Activated naive CD4-positive, alpha-beta T cell treated with anti-CD3 and anti-CD28 coated beads, Interleukin-2, amount 50 U/mL, for 72 hours (primary cell): Measurements from ENCODE around the gene MRNIP. TPM values are rescaled to one million over a fixed set of nuclear protein-coding genes. Genes with fewer than 3 reads are reported as not detected.

Experiments
- ATAC-seq, 2 donors: fragments of 150-1000 bp; cut with Tn5 transposase; 2 replicates each; pipeline ENCODE4 v1.10.0; 2021; ENCODE audit warnings: mild to moderate bottlenecking in 2 of 2, moderate library complexity in 2 of 2
- DNase-seq, 2 donors: peaks; one replicate each; pipeline ENCODE4 v3.0.0; 2021 to 2022; ENCODE audit warnings: low spot score in 2 of 2
- H3K27ac Mint-ChIP-seq, 2 donors: one replicate each; pipeline ENCODE4 v1.8.0; 2022; ENCODE audit warnings: mild to moderate bottlenecking in 2 of 2, mixed read lengths in 2 of 2
- H3K36me3 Mint-ChIP-seq, 2 donors: one replicate each; pipeline ENCODE4 v1.8.0; 2022; ENCODE audit warnings: mixed read lengths in 2 of 2
- H3K9me3 Mint-ChIP-seq, 2 donors: one replicate each; pipeline ENCODE4 v1.8.0; 2022; ENCODE audit warnings: mixed read lengths in 2 of 2
- total RNA-seq, 2 donors: library from RNA; stranded (reverse); gene quantifications; one replicate each; pipeline ENCODE4 v1.2.3, GENCODE V29; 2022

MRNIP gene
- total RNA-seq, 2 donors from 2014 or later: 15.0 to 25.1 TPM

GRCh38 chr5:179893076-179893957, 34.7 kb upstream of the MRNIP start:
- H3K27ac Mint-ChIP-seq: peak overlapping the region in 1 of 2 donors; percentile 29
- no peaks in the 10 kb centered on the region for H3K9me3 Mint-ChIP-seq
- H3K36me3 Mint-ChIP-seq: peaks cover 12 to 19% of the 10 kb centered on the region in 2 donors
- ATAC-seq: no peak
- DNase-seq: no peak

GRCh38 chr5:179892255-179892654, 33.6 kb upstream of the MRNIP start:
- H3K9me3 Mint-ChIP-seq: no peaks in the 10 kb centered on the region
- H3K27ac Mint-ChIP-seq: peak overlapping the region in 1 of 2 donors; percentile 29
- H3K36me3 Mint-ChIP-seq: peaks cover 19 to 21% of the 10 kb centered on the region in 2 donors
- ATAC-seq (no peak), DNase-seq (no peak)

GRCh38 chr5:179890751-179891682, 32.4 kb upstream of the MRNIP start:
- no peak overlapping the region for H3K27ac Mint-ChIP-seq
- H3K36me3 Mint-ChIP-seq: peaks cover 31 to 33% of the 10 kb centered on the region in 2 donors
- no peak for ATAC-seq
- peaks cover 2 to 6% of the 10 kb centered on the region in 2 donors for H3K9me3 Mint-ChIP-seq
- no peak for DNase-seq

- Mint-ChIP-seq H3K27ac (peak overlapping the region in 1 of 2 donors; percentile 38), H3K9me3 (peaks cover 7 to 12% of the 10 kb centered on the region in 2 donors), H3K36me3 (peaks cover 40 to 45% of the 10 kb centered on the region in 2 donors)
- ATAC-seq: no peak
- no peak for DNase-seq
Measured at GRCh38 chr5:179889885-179890284, 31.3 kb upstream of the MRNIP start.

GRCh38 chr5:179887802-179888201, 29.2 kb upstream of the MRNIP start:
- Mint-ChIP-seq H3K36me3 (peaks cover 59 to 65% of the 10 kb centered on the region in 2 donors), H3K27ac (peak overlapping the region in 1 of 2 donors; percentile 6), H3K9me3 (peaks cover 14 to 25% of the 10 kb centered on the region in 2 donors)
- ATAC-seq (no peak), DNase-seq (no peak)

GRCh38 chr5:179887095-179887494, 28.5 kb upstream of the MRNIP start:
- DNase-seq (no peak), ATAC-seq (no peak)
- H3K27ac Mint-ChIP-seq: no peak overlapping the region
- peaks cover 59 to 73% of the 10 kb centered on the region in 2 donors for H3K36me3 Mint-ChIP-seq
- H3K9me3 Mint-ChIP-seq: peaks cover 14 to 30% of the 10 kb centered on the region in 2 donors

GRCh38 chr5:179886190-179886911, 27.7 kb upstream of the MRNIP start:
- H3K36me3 Mint-ChIP-seq: peaks cover 59 to 72% of the 10 kb centered on the region in 2 donors
- no peak overlapping the region for H3K27ac Mint-ChIP-seq
- no peak for DNase-seq
- peaks cover 14 to 31% of the 10 kb centered on the region in 2 donors for H3K9me3 Mint-ChIP-seq
- no peak for ATAC-seq

- Mint-ChIP-seq H3K9me3 (peaks cover 14 to 31% of the 10 kb centered on the region in 2 donors), H3K27ac (no peak overlapping the region), H3K36me3 (peaks cover 59 to 70% of the 10 kb centered on the region in 2 donors)
- DNase-seq (no peak), ATAC-seq (no peak)
Measured at GRCh38 chr5:179885491-179886090, 27.0 kb upstream of the MRNIP start.

- ATAC-seq (no peak), DNase-seq (no peak)
- H3K9me3 Mint-ChIP-seq: peaks cover 14 to 31% of the 10 kb centered on the region in 2 donors
- H3K27ac Mint-ChIP-seq: peak overlapping the region in 1 of 2 donors; percentile 57
- H3K36me3 Mint-ChIP-seq: peaks cover 49 to 60% of the 10 kb centered on the region in 2 donors
Measured at GRCh38 chr5:179883163-179883562, 24.5 kb upstream of the MRNIP start.

- peaks cover 41 to 60% of the 10 kb centered on the region in 2 donors for H3K36me3 Mint-ChIP-seq
- DNase-seq (no peak), ATAC-seq (no peak)
- H3K27ac Mint-ChIP-seq: no peak overlapping the region
- H3K9me3 Mint-ChIP-seq: peaks cover 14 to 31% of the 10 kb centered on the region in 2 donors
Measured at GRCh38 chr5:179882338-179882737, 23.7 kb upstream of the MRNIP start.

- no peak for DNase-seq
- Mint-ChIP-seq H3K27ac (peak overlapping the region in 1 of 2 donors; percentile 84), H3K9me3 (peaks cover 12 to 24% of the 10 kb centered on the region in 2 donors), H3K36me3 (peaks cover 28 to 47% of the 10 kb centered on the region in 2 donors)
- peak in 1 of 2 donors; percentile 22 for ATAC-seq
Measured at GRCh38 chr5:179880848-179881590, 22.4 kb upstream of the MRNIP start.

- H3K36me3 Mint-ChIP-seq: peaks cover 22 to 38% of the 10 kb centered on the region in 2 donors
- H3K9me3 Mint-ChIP-seq: peaks cover 7 to 19% of the 10 kb centered on the region in 2 donors
- H3K27ac Mint-ChIP-seq: no peak overlapping the region
- no peak for ATAC-seq
- no peak for DNase-seq
Measured at GRCh38 chr5:179880066-179880650, 21.5 kb upstream of the MRNIP start.

- H3K36me3 Mint-ChIP-seq: peaks cover 17 to 33% of the 10 kb centered on the region in 2 donors
Measured at GRCh38 chr5:179879690-179880010, 21.0 kb upstream of the MRNIP start.

GRCh38 chr5:179879003-179879689, 20.5 kb upstream of the MRNIP start:
- peaks cover 7 to 17% of the 10 kb centered on the region in 2 donors for H3K9me3 Mint-ChIP-seq
- peaks cover 12 to 28% of the 10 kb centered on the region in 2 donors for H3K36me3 Mint-ChIP-seq
- ATAC-seq (no peak), DNase-seq (no peak)
- no peak overlapping the region for H3K27ac Mint-ChIP-seq

More at GRCh38 chr5:179879690-179880010, 21.0 kb upstream of the MRNIP start:
- Mint-ChIP-seq H3K27ac (no peak overlapping the region), H3K9me3 (peaks cover 7 to 19% of the 10 kb centered on the region in 2 donors)
- no peak for ATAC-seq
- no peak for DNase-seq
